GM19239 (cell line): ENCODE measurements around the gene TIMM8A.
A peak's percentile ranks its signal among the peaks of the same experiment; 100 is the strongest.
"Not testable (repeated sequence)": the region's sequence is repeated elsewhere in the genome, so short reads cannot be mapped to it uniquely, and the experiment has no call there.

ENCODE experiments used
- DNase-seq: peaks from one replicate; pipeline ENCODE4 v3.0.0; 2011; ENCODE audit warnings: low spot score; ENCODE audit not compliant: insufficient read length
- FAIRE-seq: peaks from 2 replicates; lab custom pipeline; 2011; peaks lifted over from hg19 to GRCh38; lab: Jason Lieb, UNC

The TIMM8A gene

DNA sequence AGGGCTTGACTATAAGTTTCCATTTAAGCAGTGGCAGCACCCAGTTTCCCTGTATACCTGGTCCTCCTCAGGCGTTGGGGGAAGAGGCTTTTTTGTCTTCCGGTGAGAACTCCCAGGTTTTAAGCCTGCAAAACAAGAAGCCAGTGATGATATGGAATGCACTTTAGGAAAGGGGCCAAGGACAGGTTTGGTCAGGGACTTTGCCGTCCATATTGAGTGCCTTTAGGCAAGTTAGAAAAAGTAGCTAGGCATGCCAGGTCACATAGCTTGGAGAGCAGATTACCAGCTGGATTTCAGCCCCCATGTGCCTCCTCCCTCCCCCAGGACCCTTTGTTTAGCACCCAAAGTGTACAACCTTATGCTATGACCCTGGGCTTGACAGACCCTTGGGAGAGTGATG lies 13.6 kb upstream of the TIMM8A start:
- no peak for FAIRE-seq
- DNase-seq, result no peak

DNA sequence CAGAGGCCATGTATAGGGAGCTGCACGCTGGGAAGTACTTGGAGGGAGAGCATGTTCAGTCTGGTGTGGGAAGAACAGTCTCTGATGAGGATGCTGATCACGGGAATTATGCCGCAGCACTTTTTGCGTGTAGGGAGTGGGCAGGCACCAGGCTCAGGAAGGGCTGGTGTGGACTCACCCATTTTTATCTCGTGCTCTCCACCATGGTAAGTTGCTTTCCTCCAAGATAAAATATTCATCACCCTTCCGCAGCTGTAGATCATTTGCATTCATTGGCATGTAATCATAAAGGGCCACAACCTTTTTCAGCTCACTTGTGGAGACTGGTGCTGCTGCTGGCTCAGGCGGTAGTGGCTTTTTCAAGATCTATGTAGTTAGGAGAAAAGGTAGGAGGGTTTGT lies 11.8 kb upstream of the TIMM8A start:
- DNase-seq, result no peak
- no peak for FAIRE-seq

DNA sequence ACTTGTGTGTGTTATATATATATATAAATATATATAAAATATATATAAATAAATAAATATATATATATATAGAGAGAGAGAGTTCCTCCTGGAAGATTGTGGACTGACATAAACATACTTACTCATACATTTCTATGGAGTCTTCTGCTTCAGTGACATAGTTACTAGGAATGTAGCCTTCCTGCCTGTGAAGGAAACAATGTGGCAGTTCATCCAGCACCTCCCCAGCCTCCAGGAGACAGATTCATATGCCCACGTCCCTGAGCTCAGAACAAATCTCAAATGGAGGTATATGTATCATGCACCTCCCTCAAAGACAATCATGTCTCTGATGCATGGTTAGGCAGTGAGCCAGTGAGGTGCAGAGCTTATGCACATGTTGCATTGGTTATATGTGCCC lies 11.4 kb upstream of the TIMM8A start:
- FAIRE-seq (peak; percentile 71), DNase-seq (no peak)

DNA sequence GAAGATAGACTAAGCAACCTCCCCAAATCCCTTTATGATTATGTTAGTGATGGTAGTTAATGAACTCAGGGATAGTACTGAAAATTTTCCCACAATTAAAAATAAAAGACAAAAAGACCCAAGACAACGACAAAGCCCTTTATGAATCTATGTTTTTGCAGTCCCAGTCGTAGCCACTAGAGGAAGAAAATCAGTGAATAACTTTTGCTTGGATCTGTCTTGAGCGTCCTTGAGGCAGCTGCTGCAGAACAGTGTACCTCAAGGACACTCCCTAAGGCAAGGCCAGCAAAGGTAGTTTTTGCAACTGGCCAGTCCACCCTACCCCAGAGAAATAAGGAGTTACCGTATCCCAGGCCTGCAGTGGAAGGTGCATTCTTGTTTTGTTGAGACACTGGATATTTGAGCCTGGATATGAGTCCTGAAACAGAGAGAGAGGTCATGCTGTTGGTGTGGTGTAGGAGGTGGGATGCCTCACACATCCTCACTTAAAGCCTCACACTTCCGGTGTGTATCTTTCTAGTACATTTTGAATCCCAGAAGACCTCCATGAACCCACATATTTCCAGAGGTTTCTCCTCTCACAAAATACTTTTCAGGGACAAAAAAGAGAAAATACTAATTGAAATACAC lies 8.7 kb upstream of the TIMM8A start:
- FAIRE-seq (no peak), DNase-seq (no peak)

DNA sequence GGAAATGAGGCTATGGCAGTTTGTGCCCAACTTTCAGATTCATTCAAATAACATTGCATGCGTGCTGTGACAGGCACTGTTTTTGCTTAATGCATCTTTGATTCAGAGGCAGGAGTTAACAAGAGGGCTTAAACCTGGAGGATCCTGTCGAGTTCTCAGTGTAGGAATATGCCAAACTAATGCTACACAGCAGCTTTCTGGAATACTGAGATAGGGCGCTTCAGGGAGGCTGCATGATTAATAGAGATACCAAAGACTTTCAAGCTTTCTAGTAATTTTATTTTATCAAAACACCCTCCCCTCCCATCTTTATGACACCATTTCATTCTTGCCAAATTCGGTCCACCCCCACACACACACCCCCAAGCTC lies 636 bp upstream of the TIMM8A start:
- DNase-seq, result no peak
- FAIRE-seq, result no peak

DNA sequence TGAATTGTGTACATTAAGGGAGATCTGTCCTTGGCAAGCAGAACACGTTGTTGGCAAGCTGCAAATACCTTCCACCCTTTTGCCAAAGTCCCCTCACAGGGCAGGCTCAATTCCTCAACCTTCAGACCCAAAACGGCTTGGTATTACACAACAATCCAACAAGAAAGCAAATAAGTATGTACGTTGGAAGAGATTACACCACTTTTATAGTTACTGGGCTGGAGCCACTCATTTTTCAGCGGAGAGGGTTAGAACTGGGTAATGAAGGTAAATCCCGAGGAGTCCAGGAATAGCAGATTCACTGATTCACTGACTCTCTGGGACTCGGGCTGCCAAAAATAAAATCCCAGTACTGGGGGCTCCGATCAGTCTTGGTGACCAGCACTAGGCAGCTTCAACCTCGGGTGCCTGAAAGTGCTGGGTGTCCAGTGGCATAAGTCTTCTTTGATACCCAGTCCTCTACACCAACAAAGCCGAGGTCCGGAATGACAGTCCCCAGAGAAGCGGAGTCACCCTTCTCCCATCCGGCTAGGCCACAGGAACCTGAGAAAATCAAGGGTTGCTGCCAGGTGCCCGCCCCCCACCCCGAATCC lies 587 bp downstream of the TIMM8A start:
- peak; percentile 62 for FAIRE-seq
- DNase-seq, result no peak

DNA sequence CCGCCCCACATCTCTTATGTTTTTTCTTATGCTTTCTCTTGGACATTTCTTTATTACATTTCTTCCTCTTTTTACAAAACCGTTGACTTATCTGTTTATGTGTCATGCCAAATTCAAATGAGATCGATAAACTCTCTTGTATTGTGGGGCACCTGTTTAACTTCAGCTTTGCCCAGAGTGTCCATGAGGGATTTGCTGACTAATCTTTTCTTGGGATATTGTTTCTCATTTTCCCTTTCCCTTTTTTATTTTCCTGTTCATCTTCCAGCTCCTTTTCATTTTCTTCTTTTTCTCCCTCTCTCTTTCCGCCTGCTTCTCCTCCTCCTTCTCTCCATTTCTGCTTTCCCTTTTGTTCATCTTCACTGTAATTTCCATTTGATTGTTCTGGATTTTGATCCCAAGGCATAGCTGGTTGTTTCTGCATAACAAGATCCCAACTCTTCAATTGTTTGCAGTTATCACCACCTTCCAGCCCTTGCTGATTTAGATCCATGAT lies 10.7 kb downstream of the TIMM8A start:
- DNase-seq, result no peak
- FAIRE-seq, result no peak

DNA sequence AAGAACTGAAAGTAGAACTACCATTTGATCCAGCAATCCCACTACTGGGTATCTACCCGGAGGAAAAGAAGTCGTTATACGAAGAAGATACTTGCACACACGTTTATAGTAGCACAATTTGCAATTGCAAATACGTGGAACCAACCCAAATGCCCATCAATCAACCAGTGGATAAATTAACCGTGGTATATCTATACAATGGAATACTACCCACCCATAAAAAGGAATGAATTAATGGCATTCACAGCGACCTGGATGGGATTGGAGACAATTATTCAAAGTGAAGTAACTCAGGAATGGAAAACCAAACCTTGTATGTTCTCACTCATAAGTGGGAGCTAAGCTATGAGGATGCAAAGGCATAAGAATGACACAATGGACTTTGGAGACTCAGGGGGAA lies 14.2 kb downstream of the TIMM8A start:
- not testable (repeated sequence) for FAIRE-seq, DNase-seq

DNA sequence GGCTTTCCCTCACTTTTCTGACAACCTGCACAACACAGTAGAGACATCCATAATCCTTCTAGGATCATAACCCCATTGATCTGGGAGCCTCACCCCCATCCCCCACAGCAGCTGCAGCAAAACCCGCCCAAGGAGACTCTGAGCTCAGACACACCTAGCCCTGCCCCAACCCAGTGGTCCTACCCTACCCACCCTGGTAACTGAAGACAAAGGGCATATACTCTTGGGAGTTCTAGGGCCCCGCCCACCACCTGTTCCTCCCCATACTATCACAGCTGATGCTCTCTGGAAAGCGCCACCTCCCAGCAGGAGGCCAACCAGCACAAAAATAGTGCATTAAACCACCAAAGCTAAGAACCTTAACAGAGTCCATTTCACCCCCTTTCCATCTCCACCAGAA lies 21.9 kb downstream of the TIMM8A start:
- not testable (repeated sequence) for FAIRE-seq, DNase-seq

DNA sequence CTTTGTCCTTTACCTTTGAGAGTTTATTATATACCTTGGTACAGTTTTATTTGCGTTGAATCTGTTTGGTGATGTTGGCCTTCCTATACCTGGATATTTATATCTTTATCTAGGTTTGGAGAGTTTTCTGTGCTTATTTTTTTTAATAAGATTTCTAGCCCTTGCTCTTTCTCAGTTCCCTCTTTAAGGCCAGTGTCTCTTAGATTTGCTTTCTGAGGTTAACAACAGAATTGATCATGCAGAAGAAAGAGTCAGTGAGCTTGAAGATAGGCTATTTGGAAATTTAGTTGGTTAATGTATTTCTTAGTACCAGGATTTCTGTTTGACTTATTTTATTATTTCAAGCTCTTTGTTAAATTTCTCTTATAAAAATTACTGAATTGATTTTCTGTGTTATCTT lies 44.8 kb downstream of the TIMM8A start:
- DNase-seq (no peak), FAIRE-seq (no peak)
